Brain pericyte (primary cell): Measurements from ENCODE around the gene ANKDD1A.
A peak's percentile ranks its signal among the peaks of the same experiment; 100 is the strongest.

Experiments
- DNase-seq: peaks from one replicate; pipeline ENCODE4 v3.0.0-alpha.2; 2012; ENCODE audit warnings: low read depth, low spot score

Gene ANKDD1A

GRCh38 chr15:64961013-64961412, 49.3 kb downstream of the ANKDD1A start:
- no peak for DNase-seq

- DNase-seq, result no peak
Observed at GRCh38 chr15:64969401-64969800, 57.7 kb downstream of the ANKDD1A start.

GRCh38 chr15:64970698-64971097, 59.0 kb downstream of the ANKDD1A start:
- no peak for DNase-seq

GRCh38 chr15:64975390-64975789, 63.7 kb downstream of the ANKDD1A start:
- DNase-seq, result no peak

GRCh38 chr15:64979252-64979710, 67.6 kb downstream of the ANKDD1A start:
- no peak for DNase-seq

GRCh38 chr15:64981812-64982431, 70.2 kb downstream of the ANKDD1A start:
- DNase-seq, result no peak

- DNase-seq, result no peak
Observed at GRCh38 chr15:64982472-64982871, 70.8 kb downstream of the ANKDD1A start.

- no peak for DNase-seq
Observed at GRCh38 chr15:64985366-64986033, 73.8 kb downstream of the ANKDD1A start.

GRCh38 chr15:64987136-64987535, 75.4 kb downstream of the ANKDD1A start:
- no peak for DNase-seq

GRCh38 chr15:64989416-64990167, 77.9 kb downstream of the ANKDD1A start, which contains the start of gene SPG21:
Gene SPG21, minus strand, starts transcription at chr15:64989914. Its CDS starts 6,345 bp downstream, at chr15:64983569.
- peak; percentile 88 for DNase-seq

- no peak for DNase-seq
Observed at GRCh38 chr15:64990168-64990470, 78.4 kb downstream of the ANKDD1A start.

- no peak for DNase-seq
Observed at GRCh38 chr15:64991536-64992135, 79.9 kb downstream of the ANKDD1A start.

GRCh38 chr15:64993290-64993689, 81.6 kb downstream of the ANKDD1A start:
- no peak for DNase-seq

GRCh38 chr15:64997066-64997465, 85.4 kb downstream of the ANKDD1A start:
- no peak for DNase-seq

GRCh38 chr15:64997745-64998375, 86.2 kb downstream of the ANKDD1A start:
- DNase-seq, result no peak

GRCh38 chr15:65004993-65005392, 93.3 kb downstream of the ANKDD1A start:
- no peak for DNase-seq

GRCh38 chr15:65006876-65007275, 95.2 kb downstream of the ANKDD1A start:
- no peak for DNase-seq
